ENCODE measurements around the gene PARD3.

Gene PARD3

GRCh38 chr10:34154383-34154900, 660.7 kb downstream of the PARD3 start:
- H3K4me1 ChIP-seq (ENCODE audit: control insufficient read depth in 1 of 2, insufficient read depth in 2 of 2, low read length in 2 of 2): no peaks in the 10 kb centered on the region
- no peak overlapping the region for H4K12ac ChIP-seq (ENCODE audit: low read depth, low read length)
- H2AK5ac ChIP-seq (ENCODE audit: low read length): no peak overlapping the region
- H3K27me3 ChIP-seq (ENCODE audit: insufficient read depth, low read length): no peaks in the 10 kb centered on the region
- peak; percentile 59 to 76 for DNase-seq
- no peak overlapping the region for H3K9ac ChIP-seq (ENCODE audit: low read length)
- H3K79me1 ChIP-seq (ENCODE audit: low read length): no peaks in the 10 kb centered on the region
- H3K4ac ChIP-seq (ENCODE audit: low read depth, low read length): no peak overlapping the region
- no peaks in the 10 kb centered on the region for H3K9me3 ChIP-seq (ENCODE audit: insufficient read depth, low read depth, low read length)
- no peaks in the 10 kb centered on the region for H3K79me2 ChIP-seq (ENCODE audit: control insufficient read depth, insufficient read depth, low read length, poor library complexity)
- no peak overlapping the region for H2AFZ ChIP-seq (ENCODE audit: insufficient read depth, low read length, poor library complexity)
- no peak overlapping the region for H2BK120ac ChIP-seq (ENCODE audit: insufficient read depth, low read length, poor library complexity)
- H3K23ac ChIP-seq (ENCODE audit: low read length): no peak overlapping the region
- no peak overlapping the region for H3K4me3 ChIP-seq (ENCODE audit: low read depth, low read length)
- WGBS (ENCODE audit: extremely low coverage, insufficient coverage, insufficient read length): no CpG with 5 or more reads among the region's 5 CpGs
- H4K91ac ChIP-seq (ENCODE audit: low read depth, low read length): no peak overlapping the region
- H3K36me3 ChIP-seq (ENCODE audit: control insufficient read depth in 1 of 2, insufficient read depth in 2 of 2, low read length in 2 of 2): no peaks in the 10 kb centered on the region
- H3K14ac ChIP-seq (ENCODE audit: low read length): no peak overlapping the region
- no peak overlapping the region for H3K4me2 ChIP-seq (ENCODE audit: low read length)
- H2BK5ac ChIP-seq (ENCODE audit: low read depth, low read length, poor library complexity): no peak overlapping the region
- H2BK12ac ChIP-seq (ENCODE audit: low read length): no peak overlapping the region
- no peak overlapping the region for H3K27ac ChIP-seq (ENCODE audit: low read depth, low read length)
- no peak overlapping the region for H4K8ac ChIP-seq (ENCODE audit: low read depth, low read length)
- H3K18ac ChIP-seq (ENCODE audit: low read length): no peak overlapping the region

DNA sequence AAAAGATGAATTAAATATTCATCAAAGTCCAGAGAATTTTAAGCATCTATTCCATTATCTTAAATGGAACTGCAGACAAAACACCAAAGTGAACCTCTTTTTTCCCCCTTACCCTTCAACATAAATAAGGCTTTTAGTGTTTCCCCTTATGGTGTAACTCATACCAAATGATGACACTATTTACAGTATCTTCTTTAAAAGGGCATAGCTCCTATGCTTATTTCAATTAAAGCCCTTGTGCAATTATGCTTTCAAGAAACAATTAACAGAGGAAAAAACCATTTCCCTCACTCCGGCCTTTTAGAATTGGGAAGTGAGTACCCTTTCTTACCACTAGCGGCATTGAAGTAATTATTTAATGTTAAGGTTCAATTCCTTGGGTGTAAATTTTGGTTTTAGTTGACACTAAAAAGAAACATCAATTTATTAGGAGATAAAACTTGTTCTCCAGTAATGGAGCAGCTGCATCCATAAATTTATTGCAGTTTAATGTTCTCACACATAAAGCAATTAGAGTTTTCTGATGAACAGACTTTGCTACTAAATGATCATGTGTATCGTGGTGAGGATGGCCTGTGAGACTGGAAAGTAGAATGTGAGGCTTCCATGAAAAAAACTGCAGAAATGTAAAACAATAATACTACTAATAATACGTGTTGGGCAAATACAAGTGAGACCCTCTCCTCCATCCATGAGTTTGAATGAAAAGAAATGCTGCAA, 661.3 kb downstream of the PARD3 start:
- no peak overlapping the region for H3K14ac ChIP-seq (ENCODE audit: low read length)
- H3K27me3 ChIP-seq (ENCODE audit: insufficient read depth, low read length): no peaks in the 10 kb centered on the region
- no peak overlapping the region for H3K4me3 ChIP-seq (ENCODE audit: low read depth, low read length)
- H2BK120ac ChIP-seq (ENCODE audit: insufficient read depth, low read length, poor library complexity): no peak overlapping the region
- no peak for DNase-seq
- no peak overlapping the region for H2BK12ac ChIP-seq (ENCODE audit: low read length)
- no peak overlapping the region for H2BK5ac ChIP-seq (ENCODE audit: low read depth, low read length, poor library complexity)
- H3K23ac ChIP-seq (ENCODE audit: low read length): no peak overlapping the region
- H3K79me2 ChIP-seq (ENCODE audit: control insufficient read depth, insufficient read depth, low read length, poor library complexity): no peaks in the 10 kb centered on the region
- no peak overlapping the region for H3K18ac ChIP-seq (ENCODE audit: low read length)
- H2AK5ac ChIP-seq (ENCODE audit: low read length): no peak overlapping the region
- no peak overlapping the region for H4K91ac ChIP-seq (ENCODE audit: low read depth, low read length)
- no peak overlapping the region for H4K12ac ChIP-seq (ENCODE audit: low read depth, low read length)
- H3K4me1 ChIP-seq (ENCODE audit: control insufficient read depth in 1 of 2, insufficient read depth in 2 of 2, low read length in 2 of 2): no peaks in the 10 kb centered on the region
- H3K27ac ChIP-seq (ENCODE audit: low read depth, low read length): no peak overlapping the region
- H3K4me2 ChIP-seq (ENCODE audit: low read length): no peak overlapping the region
- no peaks in the 10 kb centered on the region for H3K36me3 ChIP-seq (ENCODE audit: control insufficient read depth in 1 of 2, insufficient read depth in 2 of 2, low read length in 2 of 2)
- no peaks in the 10 kb centered on the region for H3K9me3 ChIP-seq (ENCODE audit: insufficient read depth, low read depth, low read length)
- H3K9ac ChIP-seq (ENCODE audit: low read length): no peak overlapping the region
- H3K79me1 ChIP-seq (ENCODE audit: low read length): no peaks in the 10 kb centered on the region
- H2AFZ ChIP-seq (ENCODE audit: insufficient read depth, low read length, poor library complexity): no peak overlapping the region
- H4K8ac ChIP-seq (ENCODE audit: low read depth, low read length): no peak overlapping the region
- H3K4ac ChIP-seq (ENCODE audit: low read depth, low read length): no peak overlapping the region
- no CpG with 5 or more reads among the region's 4 CpGs for WGBS (ENCODE audit: extremely low coverage, insufficient coverage, insufficient read length)

DNA sequence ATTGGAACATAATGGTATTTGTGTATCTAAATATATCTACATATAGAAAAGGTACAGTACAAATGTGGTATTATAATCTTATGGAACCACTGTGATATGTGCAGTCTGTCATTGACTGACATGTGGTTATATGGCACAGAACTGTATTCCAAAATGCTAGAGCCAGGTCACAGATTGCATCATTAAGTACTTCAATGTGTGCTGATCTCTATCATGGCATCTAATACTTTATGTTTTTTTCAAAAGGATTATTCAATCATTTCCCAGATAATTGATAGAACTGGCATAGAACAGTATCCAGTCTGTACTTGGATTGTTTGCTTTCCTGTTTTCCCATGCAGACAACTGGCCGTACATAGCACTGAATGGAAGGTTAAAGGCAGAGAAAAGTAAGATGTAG, 662.7 kb downstream of the PARD3 start:
- H3K27ac ChIP-seq (ENCODE audit: low read depth, low read length): no peak overlapping the region
- no peak overlapping the region for H3K4ac ChIP-seq (ENCODE audit: low read depth, low read length)
- no peak overlapping the region for H3K23ac ChIP-seq (ENCODE audit: low read length)
- no CpG with 5 or more reads among the region's 1 CpG for WGBS (ENCODE audit: extremely low coverage, insufficient coverage, insufficient read length)
- no peak overlapping the region for H2AK5ac ChIP-seq (ENCODE audit: low read length)
- no peak overlapping the region for H2BK120ac ChIP-seq (ENCODE audit: insufficient read depth, low read length, poor library complexity)
- H3K4me1 ChIP-seq (ENCODE audit: control insufficient read depth in 1 of 2, insufficient read depth in 2 of 2, low read length in 2 of 2): no peaks in the 10 kb centered on the region
- H3K18ac ChIP-seq (ENCODE audit: low read length): no peak overlapping the region
- H3K9me3 ChIP-seq (ENCODE audit: insufficient read depth, low read depth, low read length): no peaks in the 10 kb centered on the region
- H2BK12ac ChIP-seq (ENCODE audit: low read length): no peak overlapping the region
- no peak overlapping the region for H4K8ac ChIP-seq (ENCODE audit: low read depth, low read length)
- no peak overlapping the region for H3K4me3 ChIP-seq (ENCODE audit: low read depth, low read length)
- H3K36me3 ChIP-seq (ENCODE audit: control insufficient read depth in 1 of 2, insufficient read depth in 2 of 2, low read length in 2 of 2): no peaks in the 10 kb centered on the region
- H3K27me3 ChIP-seq (ENCODE audit: insufficient read depth, low read length): no peaks in the 10 kb centered on the region
- no peaks in the 10 kb centered on the region for H3K79me2 ChIP-seq (ENCODE audit: control insufficient read depth, insufficient read depth, low read length, poor library complexity)
- no peak for DNase-seq
- no peak overlapping the region for H2BK5ac ChIP-seq (ENCODE audit: low read depth, low read length, poor library complexity)
- H4K91ac ChIP-seq (ENCODE audit: low read depth, low read length): no peak overlapping the region
- H3K9ac ChIP-seq (ENCODE audit: low read length): no peak overlapping the region
- H3K79me1 ChIP-seq (ENCODE audit: low read length): no peaks in the 10 kb centered on the region
- H3K14ac ChIP-seq (ENCODE audit: low read length): no peak overlapping the region
- no peak overlapping the region for H3K4me2 ChIP-seq (ENCODE audit: low read length)
- no peak overlapping the region for H4K12ac ChIP-seq (ENCODE audit: low read depth, low read length)
- H2AFZ ChIP-seq (ENCODE audit: insufficient read depth, low read length, poor library complexity): no peak overlapping the region

- H3K4ac ChIP-seq (ENCODE audit: low read depth, low read length): no peak overlapping the region
- H3K9ac ChIP-seq (ENCODE audit: low read length): no peak overlapping the region
- no peak overlapping the region for H3K4me2 ChIP-seq (ENCODE audit: low read length)
- H2AFZ ChIP-seq (ENCODE audit: insufficient read depth, low read length, poor library complexity): no peak overlapping the region
- no peak overlapping the region for H3K18ac ChIP-seq (ENCODE audit: low read length)
- no peaks in the 10 kb centered on the region for H3K79me1 ChIP-seq (ENCODE audit: low read length)
- H3K23ac ChIP-seq (ENCODE audit: low read length): no peak overlapping the region
- no peak overlapping the region for H4K8ac ChIP-seq (ENCODE audit: low read depth, low read length)
- H4K12ac ChIP-seq (ENCODE audit: low read depth, low read length): no peak overlapping the region
- no peaks in the 10 kb centered on the region for H3K36me3 ChIP-seq (ENCODE audit: control insufficient read depth in 1 of 2, insufficient read depth in 2 of 2, low read length in 2 of 2)
- H3K9me3 ChIP-seq (ENCODE audit: insufficient read depth, low read depth, low read length): no peaks in the 10 kb centered on the region
- no peak for DNase-seq
- H2AK5ac ChIP-seq (ENCODE audit: low read length): no peak overlapping the region
- no peaks in the 10 kb centered on the region for H3K79me2 ChIP-seq (ENCODE audit: control insufficient read depth, insufficient read depth, low read length, poor library complexity)
- H4K91ac ChIP-seq (ENCODE audit: low read depth, low read length): no peak overlapping the region
- no peak overlapping the region for H2BK120ac ChIP-seq (ENCODE audit: insufficient read depth, low read length, poor library complexity)
- no peaks in the 10 kb centered on the region for H3K4me1 ChIP-seq (ENCODE audit: control insufficient read depth in 1 of 2, insufficient read depth in 2 of 2, low read length in 2 of 2)
- no peaks in the 10 kb centered on the region for H3K27me3 ChIP-seq (ENCODE audit: insufficient read depth, low read length)
- no peak overlapping the region for H3K27ac ChIP-seq (ENCODE audit: low read depth, low read length)
- no CpG with 5 or more reads among the region's 1 CpG for WGBS (ENCODE audit: extremely low coverage, insufficient coverage, insufficient read length)
- no peak overlapping the region for H2BK12ac ChIP-seq (ENCODE audit: low read length)
- no peak overlapping the region for H2BK5ac ChIP-seq (ENCODE audit: low read depth, low read length, poor library complexity)
- no peak overlapping the region for H3K4me3 ChIP-seq (ENCODE audit: low read depth, low read length)
- no peak overlapping the region for H3K14ac ChIP-seq (ENCODE audit: low read length)
Observed at GRCh38 chr10:34151931-34152330, 663.2 kb downstream of the PARD3 start.

Data from trophoblast cell (in vitro differentiated cells and primary cell).